Esophagus muscularis mucosa (tissue), 4 donors: Measurements from ENCODE around the gene CFB. TPM values are rescaled to one million over a fixed set of nuclear protein-coding genes. Genes with fewer than 3 reads are reported as not detected.

Experiments
- DNase-seq: peaks from one replicate; pipeline ENCODE4 v3.0.0-alpha.2; 2017; ENCODE audit errors: extremely low spot score
- H3K27ac ChIP-seq, 4 donors: fragments of 200-600 bp; sonication (generic); replicated peaks in 1 of 4; 1 replicate in 3 of 4; 2 replicates in 1 of 4; pipeline ENCODE4 v1.5.1; 2016 to 2019; ENCODE audit warnings: mild to moderate bottlenecking in 1 of 4
- H3K27me3 ChIP-seq, 4 donors: fragments of 200-600 bp; sonication (generic); one replicate each; pipeline versions ENCODE4 v1.5.1 to v1.6.0; 2016 to 2019
- H3K36me3 ChIP-seq, 4 donors: fragments of 200-600 bp; sonication (generic); one replicate each; pipeline ENCODE4 v1.5.1; 2016 to 2019
- H3K4me1 ChIP-seq, 4 donors: fragments of 200-600 bp; sonication (generic); one replicate each; pipeline ENCODE4 v1.5.1; 2016 to 2019
- H3K4me3 ChIP-seq, 4 donors: fragments of 200-600 bp; sonication (generic); 1 replicate in 2 of 4; 2 replicates in 2 of 4; pipeline ENCODE4 v1.5.1; 2016 to 2019; ENCODE audit warnings: mild to moderate bottlenecking in 4 of 4, moderate library complexity in 1 of 4
- H3K9me3 ChIP-seq, 4 donors: fragments of 200-600 bp; sonication (generic); 1 replicate in 3 of 4; 2 replicates in 1 of 4; pipeline ENCODE4 v1.5.1; 2016 to 2019
- CTCF ChIP-seq, 3 experiments: fragments of 200-600 bp in 2 of 3; fragments of 450-650 bp in 1 of 3; sonication (generic) in 2 of 3; IDR thresholded peaks; one replicate each; pipeline ENCODE4 v1.5.1; 2017 to 2019; ENCODE audit warnings: antibody characterized with exemption in 3 of 3, mild to moderate bottlenecking in 2 of 3, moderate library complexity in 1 of 3
- EP300 ChIP-seq: sonication (generic); formaldehyde crosslinking; IDR thresholded peaks from one replicate; pipeline ENCODE4 v1.6.1; 2017; ENCODE audit warnings: antibody characterized with exemption
- POLR2A ChIP-seq: fragments of 450-650 bp; IDR thresholded peaks from one replicate; pipeline ENCODE4 v1.6.1; 2017; ENCODE audit warnings: antibody characterized with exemption, moderate library complexity, mild to moderate bottlenecking, low read depth
- POLR2AphosphoS5 ChIP-seq, 2 donors: sonication (generic); formaldehyde crosslinking; IDR thresholded peaks; one replicate each; pipeline ENCODE4 v1.6.1; 2017; ENCODE audit warnings: antibody characterized with exemption in 2 of 2
- WGBS: methylation state at CpG from one replicate; pipeline ENCODE4 v1.1.5; 2018; 5-methylcytosine and 5-hydroxymethylcytosine counted together
- intact Hi-C: fragments of 100-400 bp; cut with DNase I; formaldehyde crosslinking; loops from one replicate; pipeline ENCODE4 v1.15.1; 2023
- total RNA-seq, 4 donors: library from RNA; depleted of rRNA; stranded (reverse); fragments of >200 nt; gene quantifications; one replicate each; pipeline versions ENCODE4 v1.1.0 to v1.2.1, GENCODE V29; 2016

The CFB gene
- total RNA-seq, 4 donors from 2014 or later: 11.6 to 28.7 (median 12.7) TPM

DNA sequence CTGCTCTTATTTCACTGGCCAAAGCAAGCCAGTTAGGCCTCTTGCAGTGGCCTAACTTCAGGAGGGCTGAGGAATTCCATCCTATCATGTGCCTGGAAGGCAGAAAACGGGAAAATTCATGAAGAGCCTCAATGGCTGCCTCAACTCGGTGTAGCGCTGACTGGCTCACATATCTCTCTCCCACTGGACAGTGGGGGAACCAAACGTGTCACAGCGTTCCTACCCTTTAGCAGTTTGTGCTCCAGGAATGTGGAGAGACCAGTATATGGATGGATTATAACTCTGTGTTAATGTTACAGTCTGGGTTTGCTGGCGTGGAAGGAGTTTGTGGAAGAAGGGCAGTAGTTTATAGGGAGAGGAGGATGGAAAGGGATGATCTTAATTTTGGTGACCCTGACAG, 30.1 kb upstream of the CFB start:
- Histone ChIP-seq H3K9me3 (no peaks in the 10 kb centered on the region), H3K27me3 (no peaks in the 10 kb centered on the region), H3K4me1 (no peaks in the 10 kb centered on the region), H3K36me3 (no peaks in the 10 kb centered on the region), H3K27ac (no peak overlapping the region), H3K4me3 (no peak overlapping the region)
- TF ChIP-seq EP300: no peak
- no peak for TF ChIP-seq CTCF (IDR thresholded peaks at IDR 0.05)
- TF ChIP-seq POLR2AphosphoS5 (IDR thresholded peaks at IDR 0.05): no peak
- no peak for TF ChIP-seq POLR2A
- intact Hi-C loops: no loop called here
- DNase-seq: no peak
- WGBS: 80% methylated on average over 6 of the region's 6 CpGs

DNA sequence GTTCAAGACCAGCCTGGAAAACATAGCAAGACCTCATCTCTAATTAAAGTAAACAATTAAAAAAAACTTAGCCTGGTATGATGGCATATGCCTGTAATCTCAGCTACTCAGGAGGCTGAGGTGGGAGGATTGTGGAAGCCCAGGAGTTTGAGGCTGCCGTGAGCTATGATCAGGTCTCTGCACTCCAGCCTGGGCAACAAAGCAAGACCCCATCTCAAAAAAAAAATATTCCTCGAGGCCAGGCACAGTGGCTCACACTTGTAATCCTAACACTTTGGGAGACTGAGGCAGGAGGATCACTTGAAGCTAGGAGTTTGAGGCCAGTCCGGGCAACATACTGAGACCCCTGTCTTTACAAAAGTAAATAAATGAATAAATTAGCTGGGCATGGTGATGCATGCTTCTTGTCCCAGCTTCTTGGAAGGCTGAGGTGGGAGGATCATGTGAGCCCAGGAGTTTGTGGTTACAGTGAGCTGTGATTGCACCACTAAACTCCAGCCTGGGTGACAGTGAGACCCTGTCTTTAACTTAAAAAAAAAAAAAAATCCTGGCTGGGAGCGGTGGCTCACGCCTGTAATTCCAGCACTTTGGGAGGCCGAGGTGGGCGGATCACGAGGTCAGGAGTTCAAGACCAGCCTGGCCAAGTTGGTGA, 27.7 kb upstream of the CFB start:
- Histone ChIP-seq H3K27me3 (no peaks in the 10 kb centered on the region), H3K36me3 (no peaks in the 10 kb centered on the region), H3K4me3 (no peak overlapping the region), H3K4me1 (no peaks in the 10 kb centered on the region), H3K27ac (no peak overlapping the region), H3K9me3 (no peaks in the 10 kb centered on the region)
- intact Hi-C loops: no loop called here
- DNase-seq: no peak
- 77% methylated on average over 8 of the region's 8 CpGs for WGBS
- no peak for TF ChIP-seq POLR2A
- no peak for TF ChIP-seq EP300
- no peak for TF ChIP-seq CTCF (IDR thresholded peaks at IDR 0.05)
- TF ChIP-seq POLR2AphosphoS5 (IDR thresholded peaks at IDR 0.05): no peak

GRCh38 chr6:31919624-31920303, 26.1 kb upstream of the CFB start:
- H3K27me3 ChIP-seq: no peaks in the 10 kb centered on the region
- no peak overlapping the region for H3K27ac ChIP-seq
- intact Hi-C loops: loop anchor here (10.0 kb wide), 1 partner anchor 355 kb away; no protein-coding TSS in a partner anchor
- H3K36me3 ChIP-seq: no peaks in the 10 kb centered on the region
- 85% methylated on average over 6 of the region's 6 CpGs for WGBS
- no peak overlapping the region for H3K4me3 ChIP-seq
- TF ChIP-seq CTCF (IDR thresholded peaks at IDR 0.05): no peak
- no peak for TF ChIP-seq POLR2AphosphoS5 (IDR thresholded peaks at IDR 0.05)
- no peak for TF ChIP-seq POLR2A
- no peak for TF ChIP-seq EP300
- no peaks in the 10 kb centered on the region for H3K4me1 ChIP-seq
- no peak for DNase-seq
- H3K9me3 ChIP-seq: no peaks in the 10 kb centered on the region

GRCh38 chr6:31920811-31921210, 25.1 kb upstream of the CFB start:
- WGBS: 57% methylated on average over 2 of the region's 2 CpGs

DNA sequence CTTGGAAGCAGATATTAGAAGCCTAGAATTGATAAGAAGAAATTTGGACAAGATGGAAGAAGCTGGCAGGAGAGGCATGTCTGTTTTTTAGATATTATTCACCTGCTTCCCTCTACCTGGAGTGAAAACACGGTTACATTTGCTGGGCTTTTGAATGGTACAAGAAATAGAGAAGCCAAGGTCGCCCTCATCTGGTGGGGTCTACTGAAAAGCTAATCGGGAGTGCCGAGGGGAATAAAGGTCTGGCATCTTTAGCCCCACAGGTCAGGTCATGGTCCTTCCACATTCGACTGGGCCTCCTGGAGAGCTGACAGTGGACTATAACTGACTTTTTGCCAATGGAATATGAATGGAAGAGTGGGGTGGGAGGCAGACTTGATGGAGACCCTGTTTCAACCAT, 23.0 kb upstream of the CFB start:
- WGBS: 10% methylated on average over 5 of the region's 5 CpGs
- no peak for TF ChIP-seq EP300
- no peak for DNase-seq

More at GRCh38 chr6:31920811-31921210, 25.1 kb upstream of the CFB start:
- TF ChIP-seq POLR2AphosphoS5 (IDR thresholded peaks at IDR 0.05): no peak
- no peak for TF ChIP-seq POLR2A
- intact Hi-C loops: loop anchor here (10.0 kb wide), 1 partner anchor 354 kb away; no protein-coding TSS in a partner anchor
- Histone ChIP-seq H3K27ac (no peak overlapping the region), H3K4me1 (no peaks in the 10 kb centered on the region), H3K36me3 (no peaks in the 10 kb centered on the region), H3K27me3 (no peaks in the 10 kb centered on the region), H3K9me3 (no peaks in the 10 kb centered on the region), H3K4me3 (no peak overlapping the region)
- no peak for DNase-seq

More for the DNA sequence above, 23.0 kb upstream of the CFB start:
- intact Hi-C loops: loop anchor here (10.0 kb wide), 1 partner anchor 352 kb away; no protein-coding TSS in a partner anchor
- Histone ChIP-seq H3K4me3 (no peak overlapping the region), H3K4me1 (no peaks in the 10 kb centered on the region), H3K36me3 (no peaks in the 10 kb centered on the region), H3K27me3 (no peaks in the 10 kb centered on the region), H3K27ac (no peak overlapping the region), H3K9me3 (no peaks in the 10 kb centered on the region)
